Central memory CD8-positive, alpha-beta T cell (primary cell): ENCODE results near the gene NUP62CL.
"Not testable (repeated sequence)": the region's sequence is repeated elsewhere in the genome, so short reads cannot be mapped to it uniquely, and the experiment has no call there.

Experiments used
- ATAC-seq: fragments of 150-1000 bp; cut with Tn5 transposase; replicated peaks from 2 replicates; pipeline ENCODE4 v1.10.0; 2022; ENCODE audit warnings: mild to moderate bottlenecking, moderate FRiP score, moderate number of reproducible peaks; ENCODE audit not compliant: poor library complexity, severe bottlenecking; ENCODE audit errors: extremely low read depth
- DNase-seq, 2 donors: peaks; one replicate each; pipeline ENCODE4 v3.0.0; 2021; ENCODE audit warnings: low spot score in 2 of 2
- H3K27ac Mint-ChIP-seq: one replicate; pipeline ENCODE4 v1.8.0; 2022; ENCODE audit warnings: low read depth, mild to moderate bottlenecking, moderate library complexity, mixed read lengths
- H3K27me3 Mint-ChIP-seq: one replicate; pipeline ENCODE4 v1.8.0; 2022; ENCODE audit warnings: mixed read lengths
- H3K36me3 Mint-ChIP-seq: one replicate; pipeline ENCODE4 v1.8.0; 2022; ENCODE audit warnings: mild to moderate bottlenecking, moderate library complexity, mixed read lengths; ENCODE audit not compliant: insufficient read depth
- H3K4me1 Mint-ChIP-seq: one replicate; pipeline ENCODE4 v1.8.0; 2022; ENCODE audit warnings: mixed read lengths
- H3K4me3 Mint-ChIP-seq: one replicate; pipeline ENCODE4 v1.8.0; 2022; ENCODE audit warnings: mild to moderate bottlenecking, moderate library complexity, mixed read lengths
- H3K9me3 Mint-ChIP-seq: one replicate; pipeline ENCODE4 v1.8.0; 2022; ENCODE audit warnings: mixed read lengths

The NUP62CL gene

DNA sequence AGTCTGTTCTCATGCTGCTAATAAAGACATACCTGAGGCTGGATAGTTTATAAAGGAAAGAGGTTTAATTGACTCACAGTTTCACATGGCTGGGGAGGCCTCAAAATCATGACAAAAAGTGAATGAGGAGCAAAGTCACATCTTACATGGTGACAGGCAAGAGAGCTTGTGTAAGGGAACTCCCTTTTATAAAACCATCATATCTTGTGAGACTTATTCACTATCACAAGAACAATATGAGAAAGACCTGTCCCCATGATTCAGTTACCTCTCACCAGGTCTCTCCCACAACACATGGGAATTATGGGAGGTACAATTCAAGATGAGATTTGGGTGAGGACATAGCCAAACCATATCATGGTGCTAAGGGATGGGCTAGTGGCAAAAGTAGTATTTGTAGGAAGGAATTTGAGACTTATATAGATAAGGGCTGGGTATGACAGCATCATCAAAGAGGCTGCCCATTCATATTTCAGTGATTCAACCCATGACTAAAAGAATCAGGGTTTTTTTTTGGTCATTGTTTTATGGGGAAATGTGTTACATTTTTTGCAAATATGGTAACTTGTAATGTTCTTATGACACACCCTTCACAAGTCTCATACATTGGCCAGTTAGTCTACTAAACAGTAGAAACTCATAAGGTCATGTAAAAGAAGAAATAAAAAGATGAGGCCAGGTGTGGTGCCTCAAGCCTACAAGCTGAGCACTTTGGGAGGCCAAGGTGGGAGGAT, 34.7 kb downstream of the NUP62CL start:
- Mint-ChIP-seq H3K27ac (no peak overlapping the region), H3K27me3 (no peaks in the 10 kb centered on the region), H3K36me3 (no peaks in the 10 kb centered on the region), H3K4me1 (no peaks in the 10 kb centered on the region), H3K4me3 (no peak overlapping the region), H3K9me3 (no peaks in the 10 kb centered on the region)
- no peak for DNase-seq
- no peak for ATAC-seq

DNA sequence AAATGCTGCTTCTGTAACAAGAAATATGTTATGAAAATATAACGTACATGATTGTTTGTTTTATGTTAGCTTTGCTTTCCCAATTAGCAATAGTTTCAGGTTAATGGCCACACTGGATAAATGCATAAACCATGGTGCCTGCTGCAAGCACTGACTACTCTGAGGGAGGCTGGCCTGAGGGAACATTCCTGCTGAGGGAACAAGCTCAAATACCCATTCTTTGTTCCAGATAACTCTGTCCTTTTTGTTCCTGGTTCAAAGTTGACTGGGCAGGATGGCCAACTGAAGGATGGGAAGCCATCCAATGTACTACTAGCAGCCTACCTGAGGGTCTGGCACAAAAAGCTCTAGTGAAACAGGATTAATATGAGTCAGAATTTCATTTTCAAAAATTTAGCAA, 37.5 kb downstream of the NUP62CL start:
- ATAC-seq = no peak
- Mint-ChIP-seq H3K4me1 (no peaks in the 10 kb centered on the region), H3K4me3 (no peak overlapping the region), H3K36me3 (no peaks in the 10 kb centered on the region), H3K27me3 (no peaks in the 10 kb centered on the region), H3K27ac (no peak overlapping the region), H3K9me3 (no peaks in the 10 kb centered on the region)
- no peak for DNase-seq

DNA sequence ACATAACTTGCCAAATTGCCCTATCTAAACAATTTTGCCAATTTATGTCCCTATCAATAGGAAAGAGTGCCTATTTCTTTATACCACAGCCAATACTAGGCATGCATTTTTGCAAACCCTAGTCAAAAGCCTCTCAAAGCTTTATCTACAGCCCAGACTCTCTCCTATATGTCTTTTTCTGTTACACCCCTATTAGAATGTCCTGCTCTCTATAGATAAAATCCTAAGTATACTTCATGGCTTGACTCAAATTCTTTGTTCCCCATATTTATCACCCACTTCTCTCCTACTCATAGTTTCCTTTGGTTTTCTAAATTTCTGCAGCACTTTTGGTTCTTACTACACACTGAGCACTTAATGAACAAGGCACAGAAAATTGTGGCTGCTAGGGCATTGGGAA, 38.0 kb downstream of the NUP62CL start:
- Mint-ChIP-seq H3K27ac (no peak overlapping the region), H3K27me3 (no peaks in the 10 kb centered on the region), H3K9me3 (no peaks in the 10 kb centered on the region), H3K4me3 (no peak overlapping the region), H3K4me1 (no peaks in the 10 kb centered on the region), H3K36me3 (no peaks in the 10 kb centered on the region)
- ATAC-seq (no peak), DNase-seq (no peak)

DNA sequence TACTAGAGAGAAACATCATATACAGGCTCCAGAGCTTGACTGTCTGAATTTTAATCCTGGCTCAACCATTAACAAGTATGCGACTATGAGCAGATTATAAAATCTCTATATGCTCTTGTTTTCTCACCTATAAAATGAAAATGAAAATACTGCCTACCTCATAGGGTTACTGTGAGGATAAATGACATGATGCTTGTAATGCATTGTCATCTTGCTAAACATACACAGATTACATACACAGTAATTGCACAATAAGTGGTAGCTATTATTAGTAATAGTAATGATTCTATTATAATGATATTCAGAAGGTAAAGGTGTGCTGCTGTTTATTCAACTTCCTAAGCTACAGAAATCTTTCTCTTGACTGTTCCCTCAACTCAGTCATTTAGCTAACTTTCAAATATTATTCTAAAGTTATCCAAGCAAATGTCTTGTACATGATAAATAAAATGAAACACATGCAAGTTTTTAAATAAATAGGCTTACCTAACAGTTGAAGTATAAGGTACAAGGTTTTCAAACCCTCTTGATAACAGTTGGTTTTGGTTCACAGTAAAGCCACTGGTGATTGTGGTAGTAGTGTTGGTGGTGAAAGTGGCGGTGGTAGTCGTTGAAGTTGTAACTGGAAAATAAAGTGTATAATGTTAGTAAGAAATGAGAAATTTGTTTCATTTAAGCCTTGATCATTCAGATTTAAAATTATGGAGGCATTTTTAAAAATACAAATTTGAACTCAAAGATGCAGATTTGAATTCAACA, 38.9 kb downstream of the NUP62CL start:
- no peaks in the 10 kb centered on the region for H3K27me3 Mint-ChIP-seq

DNA sequence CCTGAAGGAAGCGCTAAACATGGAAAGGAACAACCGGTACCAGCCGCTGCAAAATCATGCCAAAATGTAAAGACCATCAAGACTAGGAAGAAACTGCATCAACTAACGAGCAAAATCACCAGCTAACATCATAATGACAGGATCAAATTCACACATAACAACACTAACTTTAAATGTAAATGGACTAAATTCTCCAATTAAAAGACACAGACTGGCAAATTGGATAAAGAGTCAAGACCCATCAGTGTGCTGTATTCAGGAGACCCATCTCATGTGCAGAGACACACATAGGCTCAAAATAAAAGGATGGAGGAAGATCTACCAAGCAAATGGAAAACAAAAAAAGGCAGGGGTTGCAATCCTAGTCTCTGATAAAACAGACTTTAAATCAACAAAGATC, 48.6 kb downstream of the NUP62CL start:
- not testable (repeated sequence) for DNase-seq, H3K4me3 Mint-ChIP-seq, H3K27ac Mint-ChIP-seq, H3K9me3 Mint-ChIP-seq, H3K27me3 Mint-ChIP-seq, H3K36me3 Mint-ChIP-seq, ATAC-seq, H3K4me1 Mint-ChIP-seq

More for the DNA sequence above, 38.9 kb downstream of the NUP62CL start:
- Mint-ChIP-seq H3K4me3 (no peak overlapping the region), H3K9me3 (no peaks in the 10 kb centered on the region), H3K27ac (no peak overlapping the region), H3K4me1 (no peaks in the 10 kb centered on the region), H3K36me3 (no peaks in the 10 kb centered on the region)
- DNase-seq (no peak), ATAC-seq (no peak)

DNA sequence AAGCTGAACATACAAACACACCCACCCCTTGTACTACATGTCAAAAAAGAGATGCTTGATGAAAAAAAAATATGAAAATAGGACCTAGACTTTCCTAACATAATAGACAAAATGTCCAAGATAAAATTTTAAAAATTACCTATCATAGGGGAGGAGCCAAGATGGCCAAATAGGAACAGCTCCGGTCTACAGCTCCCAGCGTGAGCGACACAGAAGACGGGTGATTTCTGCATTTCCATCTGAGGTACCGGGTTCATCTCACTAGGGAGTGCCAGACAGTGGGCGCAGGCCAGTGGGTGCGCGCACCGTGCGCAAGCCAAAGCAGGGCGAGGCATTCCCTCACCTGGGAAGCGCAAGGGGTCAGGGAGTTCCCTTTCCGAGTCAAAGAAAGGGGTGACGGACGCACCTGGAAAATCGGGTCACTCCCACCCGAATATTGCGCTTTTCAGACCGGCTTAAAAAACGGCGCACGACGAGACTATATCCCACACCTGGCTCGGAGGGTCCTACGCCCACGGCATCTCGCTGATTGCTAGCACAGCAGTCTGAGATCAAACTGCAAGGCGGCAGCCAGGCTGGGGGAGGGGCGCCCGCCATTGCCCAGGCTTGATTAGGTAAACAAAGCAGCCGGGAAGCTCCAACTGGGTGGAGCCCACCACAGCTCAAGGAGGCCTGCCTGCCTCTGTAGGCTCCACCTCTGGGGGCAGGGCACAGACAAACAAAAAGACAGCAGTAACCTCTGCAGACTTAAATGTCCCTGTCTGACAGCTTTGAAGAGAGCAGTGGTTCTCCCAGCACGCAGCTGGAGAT, 50.4 kb downstream of the NUP62CL start:
- not testable (repeated sequence) for H3K9me3 Mint-ChIP-seq, H3K27me3 Mint-ChIP-seq, H3K36me3 Mint-ChIP-seq, ATAC-seq, H3K4me1 Mint-ChIP-seq, H3K27ac Mint-ChIP-seq, DNase-seq
- H3K4me3 Mint-ChIP-seq = peak overlapping the region; percentile 63

DNA sequence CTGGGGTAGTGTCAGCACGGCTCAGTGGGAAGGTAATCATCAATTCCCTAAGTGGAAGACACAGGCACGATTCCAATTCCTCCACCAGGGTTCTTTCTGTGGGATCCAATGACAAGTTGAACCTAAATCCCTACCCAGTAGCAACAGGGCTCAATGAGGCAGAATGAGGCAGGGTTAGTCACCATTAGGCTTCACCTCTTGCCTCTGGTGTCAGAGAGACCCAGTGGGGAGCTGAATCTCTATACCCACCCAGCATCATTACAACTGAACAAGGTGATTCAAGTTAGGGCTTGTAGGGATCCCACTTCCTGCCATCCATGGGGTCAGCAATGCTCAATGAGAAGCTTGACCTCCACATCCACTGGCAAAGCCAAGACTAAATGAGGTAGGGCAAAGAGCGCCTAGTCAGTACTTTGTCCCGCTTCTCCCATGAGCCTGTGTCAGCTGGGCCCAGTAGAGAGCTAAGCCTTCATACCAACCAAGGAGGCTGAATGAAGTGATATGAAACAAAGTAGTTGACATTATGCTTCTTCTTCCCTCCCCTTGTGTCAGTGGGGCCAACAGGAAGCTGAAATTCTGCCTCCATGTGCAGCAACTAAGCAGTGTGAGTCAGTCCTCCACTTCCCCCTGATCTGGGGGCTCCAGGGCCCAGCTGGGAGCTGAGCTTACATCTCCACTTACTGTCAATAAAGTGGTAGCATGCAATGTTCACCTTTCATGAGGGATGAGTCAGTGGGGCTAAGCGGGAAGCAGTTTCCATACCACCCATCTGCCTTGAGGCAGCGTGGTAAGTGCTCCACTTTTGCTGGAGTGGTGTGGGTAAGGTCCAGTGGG, 51.2 kb downstream of the NUP62CL start:
- no peaks in the 10 kb centered on the region for H3K9me3 Mint-ChIP-seq
- peak overlapping the region; percentile 63 for H3K4me3 Mint-ChIP-seq
- H3K27me3 Mint-ChIP-seq = no peaks in the 10 kb centered on the region
- no peak for ATAC-seq
- no peak for DNase-seq
- no peaks in the 10 kb centered on the region for H3K4me1 Mint-ChIP-seq
- no peaks in the 10 kb centered on the region for H3K36me3 Mint-ChIP-seq
- no peak overlapping the region for H3K27ac Mint-ChIP-seq

DNA sequence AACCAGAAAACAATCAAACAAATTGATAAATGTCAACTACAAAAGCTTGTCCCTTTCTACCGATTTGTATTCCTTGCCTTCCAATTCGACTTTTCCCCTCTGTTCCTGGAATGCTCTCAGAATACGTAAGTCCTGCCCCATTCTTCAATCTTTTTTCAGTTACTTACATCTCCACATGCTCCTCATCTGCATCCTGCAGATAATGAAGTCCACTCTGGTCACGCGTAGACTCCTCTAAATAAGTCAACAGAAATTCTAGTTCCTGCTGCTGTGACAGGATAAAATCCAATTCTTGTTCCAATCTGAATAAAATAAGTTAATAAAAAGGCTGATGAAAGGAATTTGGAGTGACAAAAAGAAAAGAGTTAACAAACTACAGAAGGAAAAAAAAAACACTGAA, 53.2 kb downstream of the NUP62CL start:
- ATAC-seq = no peak
- no peaks in the 10 kb centered on the region for H3K36me3 Mint-ChIP-seq
- no peak overlapping the region for H3K4me3 Mint-ChIP-seq
- H3K4me1 Mint-ChIP-seq = no peaks in the 10 kb centered on the region
- H3K27ac Mint-ChIP-seq = no peak overlapping the region
- H3K9me3 Mint-ChIP-seq = no peaks in the 10 kb centered on the region
- no peaks in the 10 kb centered on the region for H3K27me3 Mint-ChIP-seq
- no peak for DNase-seq

DNA sequence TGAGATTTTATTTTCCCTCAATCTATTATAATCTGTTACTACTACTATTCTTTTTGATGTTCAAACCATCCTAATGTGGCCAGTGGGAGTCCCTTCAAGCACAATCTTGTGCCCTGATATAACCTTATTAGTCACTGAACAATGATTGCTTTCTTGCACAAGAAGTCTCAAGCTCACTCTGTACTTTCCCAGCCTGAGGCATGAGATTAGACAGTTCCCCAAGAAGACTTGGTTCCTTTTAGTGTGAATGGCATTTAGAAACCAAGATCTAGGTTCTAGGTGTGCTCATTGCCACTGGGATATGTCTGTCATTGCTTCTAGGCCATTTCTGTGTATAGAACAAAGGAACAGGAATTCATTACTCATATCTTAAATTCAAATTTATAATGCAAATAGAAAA, 59.6 kb downstream of the NUP62CL start:
- DNase-seq (no peak), ATAC-seq (no peak)
- H3K4me1 Mint-ChIP-seq = no peaks in the 10 kb centered on the region
- H3K27me3 Mint-ChIP-seq = no peaks in the 10 kb centered on the region
- no peak overlapping the region for H3K27ac Mint-ChIP-seq
- no peak overlapping the region for H3K4me3 Mint-ChIP-seq
- no peaks in the 10 kb centered on the region for H3K9me3 Mint-ChIP-seq
- no peaks in the 10 kb centered on the region for H3K36me3 Mint-ChIP-seq

DNA sequence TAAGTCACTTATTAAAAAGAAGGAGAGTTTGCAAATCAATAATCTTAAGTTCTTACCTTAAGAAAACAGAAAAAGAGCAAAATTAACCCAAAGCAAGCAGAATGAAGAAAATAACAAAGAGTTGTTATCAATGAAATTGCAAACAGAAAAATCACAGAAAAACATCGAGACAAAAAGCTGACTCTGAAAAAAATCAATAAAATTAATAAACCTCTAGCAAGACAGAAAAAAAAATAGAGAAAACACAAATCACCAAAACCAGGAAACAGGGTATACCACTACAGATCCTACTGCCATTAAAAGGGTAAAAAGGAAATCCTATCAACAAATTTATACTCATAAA, 70.3 kb downstream of the NUP62CL start:
- Mint-ChIP-seq H3K4me3 (no peak overlapping the region), H3K27ac (peak overlapping the region; percentile 57)

DNA sequence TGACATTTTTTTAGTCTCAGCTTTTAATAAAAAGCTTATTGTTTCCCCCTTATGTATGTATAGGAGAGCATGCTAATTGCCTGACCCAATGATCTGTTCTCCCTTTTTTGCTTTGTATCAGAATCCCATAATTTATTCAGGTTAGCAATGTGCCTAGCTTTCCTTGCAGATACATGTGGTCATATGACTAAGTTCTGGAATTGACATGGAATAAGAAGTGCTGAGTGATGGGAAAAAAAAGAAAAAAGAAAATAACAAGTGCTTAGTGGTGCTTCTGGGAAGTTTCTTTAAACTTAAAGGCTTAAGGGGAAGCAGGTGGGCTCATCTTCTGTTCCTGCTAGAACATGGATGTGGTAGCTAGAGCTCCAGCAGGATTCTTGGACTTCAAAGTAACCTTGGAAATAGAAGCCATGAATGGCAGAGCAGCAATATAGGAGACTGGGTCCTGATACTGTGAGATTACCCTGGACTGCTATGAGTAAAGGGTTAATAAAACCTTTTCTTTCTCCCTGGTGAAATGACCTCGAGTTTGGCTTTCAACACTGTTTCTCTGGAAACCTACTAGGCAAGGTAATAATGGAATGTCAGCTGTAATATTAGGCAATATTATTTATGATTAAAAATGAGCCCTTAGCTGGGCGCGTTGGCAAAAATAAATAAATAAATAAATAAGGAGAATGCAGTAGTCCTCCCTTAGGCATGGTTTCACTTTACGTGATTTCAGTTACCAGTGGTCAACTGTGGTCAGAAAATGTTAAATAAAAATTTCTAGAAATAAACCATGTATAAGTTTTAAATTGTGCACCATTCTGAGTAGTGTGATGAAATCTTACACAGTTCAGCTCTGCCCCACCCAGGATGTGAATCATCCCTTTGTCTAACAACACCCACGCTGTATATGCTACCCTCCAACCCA, 70.9 kb downstream of the NUP62CL start:
- no peaks in the 10 kb centered on the region for H3K9me3 Mint-ChIP-seq
- no peak for DNase-seq
- no peaks in the 10 kb centered on the region for H3K27me3 Mint-ChIP-seq

More for the DNA sequence above, 70.3 kb downstream of the NUP62CL start:
- Mint-ChIP-seq H3K9me3 (no peaks in the 10 kb centered on the region), H3K4me1 (peaks cover 5% of the 10 kb centered on the region), H3K36me3 (no peaks in the 10 kb centered on the region), H3K27me3 (no peaks in the 10 kb centered on the region)
- ATAC-seq (no peak), DNase-seq (no peak)

More for the DNA sequence above, 70.9 kb downstream of the NUP62CL start:
- peak overlapping the region; percentile 57 for H3K27ac Mint-ChIP-seq
- no peak overlapping the region for H3K4me3 Mint-ChIP-seq
- peaks cover 5% of the 10 kb centered on the region for H3K4me1 Mint-ChIP-seq
- no peaks in the 10 kb centered on the region for H3K36me3 Mint-ChIP-seq
- ATAC-seq = no peak
